ENCODE data around the gene ZNF189. TPM values are rescaled to one million over a fixed set of nuclear protein-coding genes. Genes with fewer than 3 reads are reported as not detected.

Gene ZNF189
- polyA plus RNA-seq, 1 donor (not counting 4 experiments of a cell fraction or from before 2014, with no cell fraction given) = 8.7 TPM

- Histone ChIP-seq H3K27ac (ENCODE audit: control insufficient read depth, insufficient read depth, low read length) (no peak overlapping the region), H3K9ac (ENCODE audit: control insufficient read depth, extremely low read depth, insufficient read depth, low read length) (no peak overlapping the region), H2AFZ (ENCODE audit: control insufficient read depth, low read length) (no peak overlapping the region), H3K9me3 (ENCODE audit: control insufficient read depth, low read depth, low read length) (no peaks in the 10 kb centered on the region), H3K36me3 (ENCODE audit: control insufficient read depth in 2 of 2, extremely low read depth in 1 of 2, insufficient read depth in 2 of 2, low read length in 2 of 2) (no peaks in the 10 kb centered on the region), H3K79me2 (ENCODE audit: control insufficient read depth, insufficient read depth, low read length) (no peaks in the 10 kb centered on the region), H4K20me1 (ENCODE audit: control insufficient read depth, extremely low read depth, insufficient read depth, low read length) (no peaks in the 10 kb centered on the region), H3K4me2 (ENCODE audit: control insufficient read depth, extremely low read depth, insufficient read depth, low read depth, low read length) (no peak overlapping the region), H3K9me1 (ENCODE audit: control insufficient read depth, extremely low read depth, insufficient read depth, low read length) (no peaks in the 10 kb centered on the region), H3K4me1 (ENCODE audit: control insufficient read depth, extremely low read depth, insufficient read depth, low read length) (peaks cover 3% of the 10 kb centered on the region), H3K4me3 (ENCODE audit: control insufficient read depth in 2 of 3, extremely low read depth in 1 of 3, insufficient read depth in 2 of 3, low read depth in 1 of 3, low read length in 3 of 3) (no peak overlapping the region), H3K27me3 (ENCODE audit: control insufficient read depth, extremely low read depth, insufficient read depth, low read length) (no peaks in the 10 kb centered on the region)
- FAIRE-seq (no peak), DNase-seq (ENCODE audit: low read depth, low spot score) (no peak)
- dilution Hi-C loops (cut with MboI; ENCODE audit: extremely low pct_ligation_motif_present, low sequenced_read_pairs) = no loop called here
- TF ChIP-seq EZH2 (IDR thresholded peaks at IDR 0.05; ENCODE audit: low read length) (no peak), CTCF (optimal IDR thresholded peaks at IDR 0.05 in 1 of 3, IDR thresholded peaks at IDR 0.05 in 1 of 3, conservative IDR thresholded peaks at IDR 0.05 in 1 of 3; ENCODE audit: extremely low read depth in 1 of 3, insufficient read depth in 2 of 3, low read length in 3 of 3) (no peak)
These were observed 52.8 kb downstream of the ZNF189 start for GRCh38 chr9:101451498-101451897.

- TF ChIP-seq CTCF (optimal IDR thresholded peaks at IDR 0.05 in 1 of 3, IDR thresholded peaks at IDR 0.05 in 1 of 3, conservative IDR thresholded peaks at IDR 0.05 in 1 of 3; ENCODE audit: extremely low read depth in 1 of 3, insufficient read depth in 2 of 3, low read length in 3 of 3) (no peak), EZH2 (IDR thresholded peaks at IDR 0.05; ENCODE audit: low read length) (no peak)
These were observed 55.3 kb downstream of the ZNF189 start for GRCh38 chr9:101453776-101454570.

More at GRCh38 chr9:101453776-101454570, 55.3 kb downstream of the ZNF189 start:
- H3K4me2 ChIP-seq (ENCODE audit: control insufficient read depth, extremely low read depth, insufficient read depth, low read depth, low read length) = no peak overlapping the region
- no peaks in the 10 kb centered on the region for H3K36me3 ChIP-seq (ENCODE audit: control insufficient read depth in 2 of 2, extremely low read depth in 1 of 2, insufficient read depth in 2 of 2, low read length in 2 of 2)
- no peaks in the 10 kb centered on the region for H3K27me3 ChIP-seq (ENCODE audit: control insufficient read depth, extremely low read depth, insufficient read depth, low read length)
- FAIRE-seq (no peak), DNase-seq (ENCODE audit: low read depth, low spot score) (no peak)
- H2AFZ ChIP-seq (ENCODE audit: control insufficient read depth, low read length) = no peak overlapping the region
- H3K9ac ChIP-seq (ENCODE audit: control insufficient read depth, extremely low read depth, insufficient read depth, low read length) = no peak overlapping the region
- dilution Hi-C loops (cut with MboI; ENCODE audit: extremely low pct_ligation_motif_present, low sequenced_read_pairs) = no loop called here
- H3K4me1 ChIP-seq (ENCODE audit: control insufficient read depth, extremely low read depth, insufficient read depth, low read length) = peaks cover 3% of the 10 kb centered on the region
- H3K9me3 ChIP-seq (ENCODE audit: control insufficient read depth, low read depth, low read length) = no peaks in the 10 kb centered on the region
- no peaks in the 10 kb centered on the region for H4K20me1 ChIP-seq (ENCODE audit: control insufficient read depth, extremely low read depth, insufficient read depth, low read length)
- no peaks in the 10 kb centered on the region for H3K9me1 ChIP-seq (ENCODE audit: control insufficient read depth, extremely low read depth, insufficient read depth, low read length)
- H3K27ac ChIP-seq (ENCODE audit: control insufficient read depth, insufficient read depth, low read length) = no peak overlapping the region
- H3K79me2 ChIP-seq (ENCODE audit: control insufficient read depth, insufficient read depth, low read length) = no peaks in the 10 kb centered on the region
- no peak overlapping the region for H3K4me3 ChIP-seq (ENCODE audit: control insufficient read depth in 2 of 3, extremely low read depth in 1 of 3, insufficient read depth in 2 of 3, low read depth in 1 of 3, low read length in 3 of 3)
